IMR-90 (cell line): ENCODE data around the gene PRELID1. TPM values are rescaled to one million over a fixed set of nuclear protein-coding genes. Genes with fewer than 3 reads are reported as not detected.

Source experiments
- ATAC-seq: fragments of 200-7000 bp; cut with Tn5 transposase; 2 replicates; pipeline ENCODE4 v1.9.1; 2020; ENCODE audit warnings: low read depth, mild to moderate bottlenecking, moderate library complexity
- BruUV-seq: library from RNA; stranded (reverse); fragments of 400-500 nt; replicated peaks from 2 replicates; lab custom pipeline; 2021; lab: Mats Ljungman, UMichigan
- CTCF ChIA-PET: fragments of 300-600 bp; formaldehyde crosslinking; extraction: SDS; loops from one replicate; lab custom pipeline; 2021; ENCODE audit warnings: antibody characterized with exemption; lab: Yijun Ruan, JAX
- POLR2A ChIA-PET: fragments of 300-600 bp; sonication (Branson Sonifier 250); formaldehyde crosslinking; loops from one replicate; lab custom pipeline; 2022; ENCODE audit warnings: antibody characterized with exemption; ENCODE audit not compliant: unreplicated experiment; lab: Charles Lee
- DNase-seq: peaks from one replicate; pipeline ENCODE4 v3.0.0; 2013
- H2AFZ ChIP-seq: replicated peaks from 2 replicates; pipeline ENCODE3; 2013; ENCODE audit warnings: low read length, mild to moderate bottlenecking; ENCODE audit not compliant: poor library complexity
- H2AK5ac ChIP-seq: 2 replicates; pipeline ENCODE4 v1.6.1; 2013; ENCODE audit warnings: low read depth, low read length, inconsistent platforms
- H2AK9ac ChIP-seq: replicated peaks from 2 replicates; pipeline ENCODE3; 2013; ENCODE audit warnings: mild to moderate bottlenecking, low read depth, low read length, moderate library complexity; ENCODE audit not compliant: poor library complexity
- H2BK120ac ChIP-seq: 2 replicates; pipeline ENCODE4 v1.6.1; 2013; ENCODE audit warnings: low read depth, low read length, inconsistent platforms
- H2BK15ac ChIP-seq: 3 replicates; pipeline ENCODE4 v1.6.1; 2013; ENCODE audit warnings: low read depth, low read length, inconsistent platforms
- H2BK20ac ChIP-seq: 2 replicates; pipeline ENCODE4 v1.6.1; 2013; ENCODE audit warnings: low read depth, mild to moderate bottlenecking, inconsistent platforms, low read length, moderate library complexity
- H2BK5ac ChIP-seq: 2 replicates; pipeline ENCODE4 v1.6.1; 2013; ENCODE audit warnings: mild to moderate bottlenecking, low read depth, low read length, inconsistent platforms; ENCODE audit not compliant: poor library complexity, severe bottlenecking
- H3K14ac ChIP-seq: replicated peaks from 2 replicates; pipeline ENCODE4 v1.6.1; 2013; ENCODE audit warnings: low read depth, low read length, inconsistent platforms
- H3K18ac ChIP-seq: 2 replicates; pipeline ENCODE4 v1.6.1; 2013; ENCODE audit warnings: low read depth, low read length, control low read depth
- H3K23ac ChIP-seq: 2 replicates; pipeline ENCODE4 v1.6.1; 2013; ENCODE audit warnings: low read depth, low read length, inconsistent platforms
- H3K27ac ChIP-seq: 2 replicates; pipeline ENCODE4 v1.5.1; 2013; ENCODE audit warnings: mild to moderate bottlenecking, control low read depth, low read length; ENCODE audit not compliant: insufficient read depth
- H3K27me3 ChIP-seq: 2 replicates; pipeline ENCODE4 v1.6.1; 2013; ENCODE audit warnings: low read length; ENCODE audit not compliant: control insufficient read depth, insufficient read depth
- H3K36me3 ChIP-seq: 2 replicates; pipeline ENCODE4 v1.6.1; 2013; ENCODE audit warnings: low read length, mixed read lengths; ENCODE audit not compliant: control insufficient read depth, insufficient read depth
- H3K4ac ChIP-seq: 2 replicates; pipeline ENCODE4 v1.6.1; 2013; ENCODE audit warnings: low read depth, low read length, inconsistent platforms
- H3K4me1 ChIP-seq: 2 replicates; pipeline ENCODE4 v1.6.1; 2013; ENCODE audit warnings: low read length, mixed read lengths; ENCODE audit not compliant: control insufficient read depth, insufficient read depth
- H3K4me2 ChIP-seq: 2 replicates; pipeline ENCODE4 v1.6.1; 2013; ENCODE audit warnings: low read depth, mild to moderate bottlenecking, control low read depth, low read length, moderate library complexity
- H3K4me3 ChIP-seq: 2 replicates; pipeline ENCODE4 v1.5.1; 2013; ENCODE audit warnings: low read depth, mild to moderate bottlenecking, control low read depth, low read length, moderate library complexity; ENCODE audit not compliant: insufficient read depth
- H3K56ac ChIP-seq: 2 replicates; pipeline ENCODE4 v1.6.1; 2013; ENCODE audit warnings: low read length, inconsistent platforms; ENCODE audit not compliant: insufficient read depth; ENCODE audit errors: extremely low read depth
- H3K79me1 ChIP-seq, 2 experiments: 2 replicates each; pipeline ENCODE4 v1.6.1; 2013; ENCODE audit warnings: low read length in 2 of 2, inconsistent platforms in 1 of 2, low read depth in 1 of 2
- H3K9ac ChIP-seq: 2 replicates; pipeline ENCODE4 v1.6.1; 2013; ENCODE audit warnings: low read depth, low read length, control low read depth
- H3K9me1 ChIP-seq: 2 replicates; pipeline ENCODE4 v1.6.1; 2013; ENCODE audit warnings: low read length, inconsistent platforms; ENCODE audit not compliant: insufficient read depth
- H3K9me3 ChIP-seq: 2 replicates; pipeline ENCODE4 v1.6.1; 2013; ENCODE audit warnings: low read length; ENCODE audit not compliant: control insufficient read depth, insufficient read depth
- H4K20me1 ChIP-seq: 2 replicates; pipeline ENCODE4 v1.6.1; 2013; ENCODE audit warnings: low read length, inconsistent platforms; ENCODE audit not compliant: insufficient read depth
- H4K5ac ChIP-seq: 2 replicates; pipeline ENCODE4 v1.6.1; 2013; ENCODE audit warnings: mild to moderate bottlenecking, low read depth, low read length, control low read depth
- H4K8ac ChIP-seq, 2 experiments: 2 replicates each; pipeline ENCODE4 v1.6.1; 2013; ENCODE audit warnings: low read depth in 2 of 2, low read length in 2 of 2, control low read depth in 1 of 2, inconsistent platforms in 1 of 2
- H4K91ac ChIP-seq: 2 replicates; pipeline ENCODE4 v1.6.1; 2013; ENCODE audit warnings: low read depth, low read length, inconsistent platforms; ENCODE audit not compliant: insufficient read depth
- BHLHE40 ChIP-seq: fragments of 150-350 bp; IDR thresholded peaks from 2 replicates; pipeline ENCODE4 v1.6.1; 2016; ENCODE audit warnings: mild to moderate bottlenecking, low read depth, low read length
- CEBPB ChIP-seq: IDR thresholded peaks from 2 replicates; pipeline ENCODE4 v1.6.1; 2012; ENCODE audit warnings: low read depth, low read length, improper control_type of control experiment
- CHD1 ChIP-seq: IDR thresholded peaks from 2 replicates; pipeline ENCODE4 v1.6.1; 2012; ENCODE audit warnings: low read depth, low read length, improper control_type of control experiment
- FOS ChIP-seq: fragments of 150-350 bp; IDR thresholded peaks from 2 replicates; pipeline ENCODE4 v1.6.1; 2016; ENCODE audit warnings: low read depth, low read length
- MAFK ChIP-seq: IDR thresholded peaks from 2 replicates; pipeline ENCODE4 v1.6.1; 2012; ENCODE audit warnings: low read depth, low read length, improper control_type of control experiment
- MAZ ChIP-seq: IDR thresholded peaks from 2 replicates; pipeline ENCODE4 v1.6.1; 2012; ENCODE audit warnings: low read depth, mild to moderate bottlenecking, low read length, improper control_type of control experiment, moderate library complexity, borderline replicate concordance
- MXI1 ChIP-seq: IDR thresholded peaks from 2 replicates; pipeline ENCODE4 v1.6.1; 2012; ENCODE audit warnings: low read depth, mild to moderate bottlenecking, low read length, moderate library complexity, borderline replicate concordance
- NFE2L2 ChIP-seq: fragments of 150-350 bp; IDR thresholded peaks from 2 replicates; pipeline ENCODE4 v1.6.1; 2016; ENCODE audit warnings: low read depth, mild to moderate bottlenecking, low read length
- POLR2A ChIP-seq: IDR thresholded peaks from 2 replicates; pipeline ENCODE4 v1.6.1; 2012; ENCODE audit warnings: mild to moderate bottlenecking, low read depth, low read length
- RAD21 ChIP-seq: IDR thresholded peaks from 2 replicates; pipeline ENCODE4 v1.6.1; 2012; ENCODE audit warnings: low read length, improper control_type of control experiment
- RCOR1 ChIP-seq: IDR thresholded peaks from 2 replicates; pipeline ENCODE4 v1.6.1; 2012; ENCODE audit warnings: mild to moderate bottlenecking, low read length, improper control_type of control experiment; ENCODE audit not compliant: insufficient replicate concordance
- RFX5 ChIP-seq: IDR thresholded peaks from 2 replicates; pipeline ENCODE4 v1.8.0; 2012; ENCODE audit warnings: low read depth, mild to moderate bottlenecking, low read length, moderate library complexity
- SMC3 ChIP-seq: fragments of 150-350 bp; IDR thresholded peaks from 2 replicates; pipeline ENCODE4 v1.6.1; 2016; ENCODE audit warnings: low read depth, mild to moderate bottlenecking, antibody characterized with exemption, low read length, moderate library complexity
- WGBS, 2 experiments: methylation state at CpG; one replicate each; pipeline versions ENCODE4 v1.1.5 to v1.1.7; 2013; ENCODE audit warnings: missing lambda C conversion rate in 2 of 2; ENCODE audit not compliant: insufficient read length in 1 of 2; ENCODE audit errors: extremely low coverage in 2 of 2; 5-methylcytosine and 5-hydroxymethylcytosine counted together
- dilution Hi-C: fragments of 300-500 bp; cut with HindIII; formaldehyde crosslinking; loops from one replicate; pipeline ENCODE4 v1.14.3; 2018; ENCODE audit warnings: low sequenced_read_pairs; ENCODE audit not compliant: unreplicated experiment
- in situ Hi-C: fragments of 300-500 bp; cut with MboI; formaldehyde crosslinking; loops from 3 replicates; pipeline ENCODE4 v1.14.3; 2019; ENCODE audit warnings: low sequenced_read_pairs, inconsistent platforms, mixed read lengths
- intact Hi-C: fragments of 100-400 bp; cut with micrococcal nuclease; formaldehyde crosslinking; loops from 2 replicates; pipeline ENCODE4 v1.10.0; 2022
- polyA plus RNA-seq, 3 experiments: library from polyadenylated mRNA; depleted of rRNA; stranded (reverse); fragments of >200 nt; gene quantifications; 2 replicates each; pipeline ENCODE4 v1.2.3, GENCODE V29; 2012; ENCODE audit warnings: low replicate concordance in 1 of 3
- total RNA-seq: library from RNA; depleted of rRNA; stranded (reverse); fragments of >200 nt; gene quantifications from 2 replicates; pipeline ENCODE4 v1.2.3, GENCODE V29; 2012
- TF ChIP-seq, protein P1 (sequence below): conservative IDR thresholded peaks from 2 replicates; pipeline ENCODE4 v1.5.1; 2012; ENCODE audit warnings: mild to moderate bottlenecking, low read depth, low read length, improper control_type of control experiment
- TF ChIP-seq, protein P2 (sequence below): fragments of 150-350 bp; IDR thresholded peaks from 2 replicates; pipeline ENCODE4 v1.6.1; 2016; ENCODE audit warnings: low read depth, mild to moderate bottlenecking, low read length, moderate library complexity, borderline replicate concordance

Gene PRELID1
- total and polyA plus RNA-seq, 2 of the 4 experiments (the other 2 are of a cell fraction), result 116 to 239 TPM

DNA sequence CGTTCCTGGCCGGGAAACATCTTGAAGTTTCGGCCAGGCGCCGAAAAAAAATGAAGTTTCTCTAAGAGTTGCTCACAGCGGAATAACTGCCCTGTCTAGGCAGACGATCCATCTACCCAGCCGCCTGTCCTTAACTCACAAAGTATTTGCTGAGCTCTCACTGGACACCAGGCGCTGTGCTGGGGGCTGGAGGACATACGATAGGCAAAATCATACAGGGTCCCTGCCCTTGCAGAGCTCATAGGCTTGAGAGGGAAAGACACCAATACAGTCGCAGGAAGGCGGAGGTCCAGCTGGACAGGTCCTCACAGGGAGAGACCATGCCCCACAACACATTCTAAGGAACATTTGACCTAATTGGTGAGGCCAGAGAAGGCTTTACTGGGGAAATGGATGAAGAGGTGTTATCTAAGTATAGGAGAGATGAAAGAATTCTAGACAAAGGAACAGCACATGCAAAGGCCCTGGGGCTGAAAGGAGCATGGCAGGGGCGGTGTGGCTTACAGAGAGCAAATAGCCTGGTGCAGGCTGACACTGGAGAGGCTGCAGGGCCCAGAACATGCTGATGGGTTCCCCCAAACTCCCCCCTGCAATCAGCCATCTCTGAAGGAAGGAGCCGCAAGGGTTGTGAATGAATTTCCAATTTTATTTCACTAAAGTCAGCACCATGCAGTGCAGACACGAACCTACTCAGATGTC lies 10.1 kb downstream of the PRELID1 start:
- Histone ChIP-seq H3K79me1 (peaks cover 9 to 45% of the 10 kb centered on the region in 2 experiments; a peak in 3 of 4 replicates), H4K5ac (no peak overlapping the region), H3K4me2 (no peak overlapping the region), H3K9ac (no peak overlapping the region), H2AK5ac (no peak overlapping the region), H2AK9ac (no peak overlapping the region), H3K27me3 (no peaks in the 10 kb centered on the region), H3K4me3 (no peak overlapping the region), H4K91ac (no peak overlapping the region), H2BK20ac (no peak overlapping the region), H4K8ac (no peak overlapping the region), H4K20me1 (peaks cover 40% of the 10 kb centered on the region), H3K23ac (no peak overlapping the region), H2BK120ac (no peak overlapping the region), H3K36me3 (no peaks in the 10 kb centered on the region; the same call in 1 of the 2 replicates), H3K4me1 (peaks cover 7% of the 10 kb centered on the region; the same call in 1 of the 2 replicates), H3K18ac (no peak overlapping the region), H3K56ac (no peak overlapping the region), H2BK15ac (no peak overlapping the region), H3K9me3 (no peaks in the 10 kb centered on the region), H3K4ac (no peak overlapping the region), H2BK5ac (no peak overlapping the region), H3K14ac (no peak overlapping the region), H2AFZ (no peak overlapping the region), H3K27ac (no peak overlapping the region), H3K9me1 (0 out of 2 replicates have a peak, but pooled peaks cover 2% of the 10 kb centered on the region)
- CTCF ChIA-PET, result no interaction called here
- intact Hi-C loops, result no loop called here
- 96% methylated on average over 6 of the region's 15 CpGs; no CpG with 5 or more reads in 1 of the 2 experiments for WGBS, 2 experiments
- no peak for ATAC-seq
- POLR2A ChIA-PET, result no interaction called here
- dilution Hi-C loops, result no loop called here
- no peak for DNase-seq
- in situ Hi-C loops, result loop anchor here (5.0 kb wide), 1 partner anchor 134 kb away; the partner anchor contains the start of gene PRR7
- no TSS peak for BruUV-seq
- TF ChIP-seq MAFK, result no peak
- TF ChIP-seq RFX5, result no peak
- no peak for TF ChIP-seq CEBPB
- no peak for TF ChIP-seq MXI1
- no peak for TF ChIP-seq SMC3
- TF ChIP-seq NFE2L2, result no peak
- TF ChIP-seq MAZ, result no peak
- no peak for TF ChIP-seq POLR2A
- TF ChIP-seq RCOR1, result no peak
- TF ChIP-seq, protein P1, sequence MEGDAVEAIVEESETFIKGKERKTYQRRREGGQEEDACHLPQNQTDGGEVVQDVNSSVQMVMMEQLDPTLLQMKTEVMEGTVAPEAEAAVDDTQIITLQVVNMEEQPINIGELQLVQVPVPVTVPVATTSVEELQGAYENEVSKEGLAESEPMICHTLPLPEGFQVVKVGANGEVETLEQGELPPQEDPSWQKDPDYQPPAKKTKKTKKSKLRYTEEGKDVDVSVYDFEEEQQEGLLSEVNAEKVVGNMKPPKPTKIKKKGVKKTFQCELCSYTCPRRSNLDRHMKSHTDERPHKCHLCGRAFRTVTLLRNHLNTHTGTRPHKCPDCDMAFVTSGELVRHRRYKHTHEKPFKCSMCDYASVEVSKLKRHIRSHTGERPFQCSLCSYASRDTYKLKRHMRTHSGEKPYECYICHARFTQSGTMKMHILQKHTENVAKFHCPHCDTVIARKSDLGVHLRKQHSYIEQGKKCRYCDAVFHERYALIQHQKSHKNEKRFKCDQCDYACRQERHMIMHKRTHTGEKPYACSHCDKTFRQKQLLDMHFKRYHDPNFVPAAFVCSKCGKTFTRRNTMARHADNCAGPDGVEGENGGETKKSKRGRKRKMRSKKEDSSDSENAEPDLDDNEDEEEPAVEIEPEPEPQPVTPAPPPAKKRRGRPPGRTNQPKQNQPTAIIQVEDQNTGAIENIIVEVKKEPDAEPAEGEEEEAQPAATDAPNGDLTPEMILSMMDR, result no peak
- TF ChIP-seq FOS, result no peak
- TF ChIP-seq, protein P2, sequence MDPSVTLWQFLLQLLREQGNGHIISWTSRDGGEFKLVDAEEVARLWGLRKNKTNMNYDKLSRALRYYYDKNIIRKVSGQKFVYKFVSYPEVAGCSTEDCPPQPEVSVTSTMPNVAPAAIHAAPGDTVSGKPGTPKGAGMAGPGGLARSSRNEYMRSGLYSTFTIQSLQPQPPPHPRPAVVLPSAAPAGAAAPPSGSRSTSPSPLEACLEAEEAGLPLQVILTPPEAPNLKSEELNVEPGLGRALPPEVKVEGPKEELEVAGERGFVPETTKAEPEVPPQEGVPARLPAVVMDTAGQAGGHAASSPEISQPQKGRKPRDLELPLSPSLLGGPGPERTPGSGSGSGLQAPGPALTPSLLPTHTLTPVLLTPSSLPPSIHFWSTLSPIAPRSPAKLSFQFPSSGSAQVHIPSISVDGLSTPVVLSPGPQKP, result no peak
- TF ChIP-seq CHD1, result no peak
- TF ChIP-seq BHLHE40, result no peak
- no peak for TF ChIP-seq RAD21
